MM.1S (cell line): ENCODE data around the gene FGL2.
A peak's percentile ranks its signal among the peaks of the same experiment; 100 is the strongest.

Source experiments
- DNase-seq: peaks from one replicate; pipeline ENCODE4 v3.0.0-alpha.2; 2015
- H2AFZ ChIP-seq: fragments of 300-600 bp; sonication (generic); 2 replicates; pipeline ENCODE4 v1.6.0; 2016; ENCODE audit warnings: antibody characterized with exemption, low read length
- H3F3A ChIP-seq: fragments of 300-600 bp; sonication (generic); 2 replicates; pipeline ENCODE4 v1.6.1; 2016; ENCODE audit warnings: mild to moderate bottlenecking, antibody characterized with exemption, low read length, moderate library complexity, mixed read lengths; ENCODE audit not compliant: insufficient read depth
- H3K27ac ChIP-seq: fragments of 300-600 bp; sonication (generic); 2 replicates; pipeline ENCODE4 v1.5.1; 2016; ENCODE audit warnings: mild to moderate bottlenecking, low read length
- H3K27me3 ChIP-seq: fragments of 300-600 bp; sonication (generic); replicated peaks from 2 replicates; pipeline ENCODE4 v1.6.0; 2016; ENCODE audit warnings: low read length; ENCODE audit not compliant: insufficient read depth
- H3K36me3 ChIP-seq: fragments of 300-600 bp; sonication (generic); replicated peaks from 2 replicates; pipeline ENCODE4 v1.6.1; 2016; ENCODE audit warnings: mild to moderate bottlenecking, low read length, mixed read lengths; ENCODE audit not compliant: insufficient read depth
- H3K4me1 ChIP-seq: fragments of 300-600 bp; sonication (generic); 2 replicates; pipeline ENCODE4 v1.6.1; 2016; ENCODE audit warnings: low read length, mixed read lengths
- H3K4me2 ChIP-seq: fragments of 300-600 bp; sonication (generic); 2 replicates; pipeline ENCODE4 v1.6.0; 2016; ENCODE audit warnings: low read depth, low read length
- H3K4me3 ChIP-seq: fragments of 300-600 bp; sonication (generic); 2 replicates; pipeline ENCODE4 v1.5.1; 2016; ENCODE audit warnings: low read length, mixed read lengths
- H3K79me2 ChIP-seq: fragments of 300-600 bp; sonication (generic); 2 replicates; pipeline ENCODE4 v1.6.1; 2016; ENCODE audit warnings: mixed run types, low read length, mixed read lengths
- H3K9ac ChIP-seq: fragments of 300-600 bp; sonication (generic); 2 replicates; pipeline ENCODE4 v1.6.1; 2016; ENCODE audit warnings: low read length, mixed read lengths
- H3K9me2 ChIP-seq: fragments of 300-600 bp; sonication (generic); replicated peaks from 2 replicates; pipeline ENCODE4 v1.6.1; 2016; ENCODE audit warnings: mild to moderate bottlenecking, low read length, mixed read lengths; ENCODE audit not compliant: insufficient read depth
- H3K9me3 ChIP-seq: fragments of 300-600 bp; sonication (generic); replicated peaks from 2 replicates; pipeline ENCODE4 v1.6.1; 2016; ENCODE audit warnings: mild to moderate bottlenecking, low read length, mixed read lengths; ENCODE audit not compliant: insufficient read depth
- H4K20me1 ChIP-seq: fragments of 300-600 bp; sonication (generic); 2 replicates; pipeline ENCODE4 v1.6.1; 2016; ENCODE audit warnings: mild to moderate bottlenecking, low read length, moderate library complexity, mixed read lengths; ENCODE audit not compliant: insufficient read depth
- CTCF ChIP-seq: fragments of 300-600 bp; sonication (generic); IDR thresholded peaks from 2 replicates; pipeline ENCODE4 v1.5.1; 2016; ENCODE audit warnings: antibody characterized with exemption, low read length, mixed read lengths
- EZH2 ChIP-seq: fragments of 300-600 bp; sonication (generic); optimal IDR thresholded peaks from 2 replicates; pipeline ENCODE3; 2017; ENCODE audit warnings: low read depth, mild to moderate bottlenecking, antibody characterized with exemption, low read length, mixed read lengths
- EZH2phosphoT487 ChIP-seq: fragments of 300-600 bp; sonication (generic); IDR thresholded peaks from 2 replicates; pipeline ENCODE4 v1.6.1; 2018; ENCODE audit warnings: antibody characterized with exemption, low read length

FGL2 gene

GRCh38 chr7:77200542-77200941 is 923 bp upstream of the FGL2 start:
- H2AFZ ChIP-seq: peak overlapping the region; percentile 79
- DNase-seq: no peak
- no peaks in the 10 kb centered on the region for H3K9me2 ChIP-seq
- H3K9ac ChIP-seq: no peak overlapping the region
- peaks cover 46% of the 10 kb centered on the region for H3K4me1 ChIP-seq
- H3K27ac ChIP-seq: no peak overlapping the region
- no peaks in the 10 kb centered on the region for H4K20me1 ChIP-seq
- H3K27me3 ChIP-seq: no peaks in the 10 kb centered on the region
- H3F3A ChIP-seq: peaks cover 40% of the 10 kb centered on the region
- no peaks in the 10 kb centered on the region for H3K9me3 ChIP-seq
- H3K79me2 ChIP-seq: no peaks in the 10 kb centered on the region
- H3K4me2 ChIP-seq: peak overlapping the region; percentile 88
- H3K4me3 ChIP-seq: peak overlapping the region; percentile 59; the same call in 1 of the 2 replicates
- H3K36me3 ChIP-seq: no peaks in the 10 kb centered on the region
- no peak for TF ChIP-seq EZH2
- TF ChIP-seq EZH2phosphoT487: no peak
- TF ChIP-seq CTCF: no peak

GRCh38 chr7:77197141-77197540 is 2.5 kb downstream of the FGL2 start:
- no peak overlapping the region for H3K27ac ChIP-seq
- no peaks in the 10 kb centered on the region for H3K9me3 ChIP-seq
- H3K4me2 ChIP-seq: no peak overlapping the region
- H3K36me3 ChIP-seq: no peaks in the 10 kb centered on the region
- H3K27me3 ChIP-seq: no peaks in the 10 kb centered on the region
- H3K79me2 ChIP-seq: no peaks in the 10 kb centered on the region
- H3K9me2 ChIP-seq: no peaks in the 10 kb centered on the region
- TF ChIP-seq EZH2phosphoT487 (no peak), CTCF (no peak), EZH2 (no peak)
- peaks cover 41% of the 10 kb centered on the region for H3K4me1 ChIP-seq
- H3K4me3 ChIP-seq: no peak overlapping the region
- no peak overlapping the region for H2AFZ ChIP-seq
- H3K9ac ChIP-seq: no peak overlapping the region
- no peak for DNase-seq
- peaks cover 25% of the 10 kb centered on the region for H3F3A ChIP-seq
- H4K20me1 ChIP-seq: no peaks in the 10 kb centered on the region

GRCh38 chr7:77188731-77189437 is 10.7 kb downstream of the FGL2 start:
- Histone ChIP-seq H3K4me2 (no peak overlapping the region), H4K20me1 (no peaks in the 10 kb centered on the region), H3K27ac (no peak overlapping the region), H3K79me2 (no peaks in the 10 kb centered on the region), H3F3A (peaks cover 3% of the 10 kb centered on the region; the same call in 1 of the 2 replicates), H3K9ac (no peak overlapping the region), H3K36me3 (no peaks in the 10 kb centered on the region), H3K9me3 (no peaks in the 10 kb centered on the region), H3K4me1 (peaks cover 11% of the 10 kb centered on the region), H2AFZ (no peak overlapping the region), H3K9me2 (no peaks in the 10 kb centered on the region), H3K27me3 (no peaks in the 10 kb centered on the region), H3K4me3 (no peak overlapping the region)
- TF ChIP-seq EZH2phosphoT487: no peak
- TF ChIP-seq EZH2: no peak
- TF ChIP-seq CTCF: no peak
- DNase-seq: no peak
